Ishikawa (cell line): ENCODE data around the gene FMO5.

Experiments used
- CEBPB ChIP-seq: IDR thresholded peaks from 2 replicates; pipeline ENCODE4 v1.6.1; 2012
- EGR1 ChIP-seq: IDR thresholded peaks from 2 replicates; pipeline ENCODE4 v1.6.1; 2012
- EP300 ChIP-seq: IDR thresholded peaks from 2 replicates; pipeline ENCODE4 v1.6.1; 2012; ENCODE audit warnings: borderline replicate concordance
- FOXM1 ChIP-seq: IDR thresholded peaks from 2 replicates; pipeline ENCODE4 v1.6.1; 2012; ENCODE audit warnings: low read depth, borderline replicate concordance
- MAX ChIP-seq: IDR thresholded peaks from 2 replicates; pipeline ENCODE4 v1.6.1; 2012
- NFIC ChIP-seq: IDR thresholded peaks from 2 replicates; pipeline ENCODE4 v1.6.1; 2012
- RAD21 ChIP-seq: IDR thresholded peaks from 2 replicates; pipeline ENCODE4 v1.6.1; 2012; ENCODE audit warnings: low read depth
- REST ChIP-seq: IDR thresholded peaks from 2 replicates; pipeline ENCODE4 v1.6.1; 2012; ENCODE audit warnings: low read depth, mild to moderate bottlenecking
- TAF1 ChIP-seq: IDR thresholded peaks from 2 replicates; pipeline ENCODE4 v1.6.1; 2012; ENCODE audit warnings: low read depth, mild to moderate bottlenecking
- TCF12 ChIP-seq: IDR thresholded peaks from 2 replicates; pipeline ENCODE4 v1.6.1; 2012; ENCODE audit warnings: low read depth
- TEAD4 ChIP-seq: IDR thresholded peaks from 2 replicates; pipeline ENCODE4 v1.6.1; 2012
- USF1 ChIP-seq: IDR thresholded peaks from 2 replicates; pipeline ENCODE4 v1.6.1; 2012
- YY1 ChIP-seq: IDR thresholded peaks from 2 replicates; pipeline ENCODE4 v1.6.1; 2012; ENCODE audit warnings: low read depth

- TF ChIP-seq MAX = no peak
- TF ChIP-seq NFIC = no peak
- no peak for TF ChIP-seq USF1
- TF ChIP-seq RAD21 = no peak
- TF ChIP-seq TAF1 = no peak
- TF ChIP-seq TCF12 = no peak
- TF ChIP-seq REST = no peak
- no peak for TF ChIP-seq EP300
- TF ChIP-seq FOXM1 = no peak
- TF ChIP-seq TEAD4 = no peak
- no peak for TF ChIP-seq YY1
- TF ChIP-seq EGR1 = no peak
- TF ChIP-seq CEBPB = no peak
These were observed 22.6 kb upstream of the FMO5 start for GRCh38 chr1:147247656-147248238.
